Prostate gland (tissue), 2 donors: Measurements from ENCODE around the gene NEURL1. TPM values are rescaled to one million over a fixed set of nuclear protein-coding genes. Genes with fewer than 3 reads are reported as not detected.

Experiments used
- DNase-seq: peaks from one replicate; pipeline ENCODE4 v3.0.0-alpha.2; 2019; ENCODE audit warnings: low spot score
- H3K27ac ChIP-seq, 2 donors: fragments of 200-600 bp; sonication (generic); 2 replicates each; pipeline ENCODE4 v1.5.1; 2017 to 2019
- H3K27me3 ChIP-seq: fragments of 200-600 bp; sonication (generic); replicated peaks from 2 replicates; pipeline ENCODE4 v1.5.1; 2019; ENCODE audit not compliant: insufficient read depth
- H3K36me3 ChIP-seq, 2 donors: fragments of 200-600 bp; sonication (generic); 1 replicate in 1 of 2; 2 replicates in 1 of 2; pipeline versions ENCODE4 v1.5.1 to v1.8.1; 2017 to 2019
- H3K4me1 ChIP-seq: fragments of 200-600 bp; sonication (generic); replicated peaks from 2 replicates; pipeline ENCODE4 v1.5.1; 2019
- H3K4me3 ChIP-seq, 2 donors: fragments of 200-600 bp; sonication (generic); 2 replicates each; pipeline ENCODE4 v1.5.1; 2017 to 2019
- H3K9me3 ChIP-seq: fragments of 200-600 bp; sonication (generic); 2 replicates; pipeline ENCODE4 v1.5.1; 2017
- POLR2A ChIP-seq: fragments of 450-650 bp; IDR thresholded peaks from one replicate; pipeline ENCODE4 v1.6.1; 2016; ENCODE audit warnings: antibody characterized with exemption, mild to moderate bottlenecking
- POLR2AphosphoS5 ChIP-seq: sonication (generic); formaldehyde crosslinking; IDR thresholded peaks from one replicate; pipeline ENCODE4 v1.6.1; 2017; ENCODE audit warnings: antibody characterized with exemption
- WGBS: methylation state at CpG from one replicate; pipeline ENCODE4 v1.1.5; 2018; 5-methylcytosine and 5-hydroxymethylcytosine counted together
- intact Hi-C: fragments of 100-400 bp; cut with DNase I; formaldehyde crosslinking; loops from one replicate; pipeline ENCODE4 v1.14.2; 2022
- total RNA-seq, 2 donors: library from RNA; depleted of rRNA; stranded (reverse); fragments of >200 nt; gene quantifications; one replicate each; pipeline ENCODE4 v1.1.0, GENCODE V29; 2016
- TF ChIP-seq, protein P1 (sequence below), 4 experiments: fragments of 200-600 bp in 2 of 4; fragments of 450-650 bp in 2 of 4; sonication (generic) in 2 of 4; IDR thresholded peaks; 1 replicate in 3 of 4; 2 replicates in 1 of 4; pipeline ENCODE4 v1.5.1; 2016 to 2019; ENCODE audit warnings: antibody characterized with exemption in 4 of 4, mild to moderate bottlenecking in 2 of 4, moderate library complexity in 2 of 4

The NEURL1 gene
- total RNA-seq, 2 donors from 2014 or later: 0.96 to 10.5 TPM

- peak overlapping the region in 1 of 2 donors; percentile 65 for H3K27ac ChIP-seq
- no peaks in the 10 kb centered on the region for H3K36me3 ChIP-seq
- peaks cover 5% of the 10 kb centered on the region for H3K4me1 ChIP-seq
- no peaks in the 10 kb centered on the region for H3K9me3 ChIP-seq
- H3K27me3 ChIP-seq: no peaks in the 10 kb centered on the region
- intact Hi-C loops: loop anchor here (2.0 kb wide), 1 partner anchor 22 kb away; no protein-coding TSS in a partner anchor
- TF ChIP-seq, protein P1, sequence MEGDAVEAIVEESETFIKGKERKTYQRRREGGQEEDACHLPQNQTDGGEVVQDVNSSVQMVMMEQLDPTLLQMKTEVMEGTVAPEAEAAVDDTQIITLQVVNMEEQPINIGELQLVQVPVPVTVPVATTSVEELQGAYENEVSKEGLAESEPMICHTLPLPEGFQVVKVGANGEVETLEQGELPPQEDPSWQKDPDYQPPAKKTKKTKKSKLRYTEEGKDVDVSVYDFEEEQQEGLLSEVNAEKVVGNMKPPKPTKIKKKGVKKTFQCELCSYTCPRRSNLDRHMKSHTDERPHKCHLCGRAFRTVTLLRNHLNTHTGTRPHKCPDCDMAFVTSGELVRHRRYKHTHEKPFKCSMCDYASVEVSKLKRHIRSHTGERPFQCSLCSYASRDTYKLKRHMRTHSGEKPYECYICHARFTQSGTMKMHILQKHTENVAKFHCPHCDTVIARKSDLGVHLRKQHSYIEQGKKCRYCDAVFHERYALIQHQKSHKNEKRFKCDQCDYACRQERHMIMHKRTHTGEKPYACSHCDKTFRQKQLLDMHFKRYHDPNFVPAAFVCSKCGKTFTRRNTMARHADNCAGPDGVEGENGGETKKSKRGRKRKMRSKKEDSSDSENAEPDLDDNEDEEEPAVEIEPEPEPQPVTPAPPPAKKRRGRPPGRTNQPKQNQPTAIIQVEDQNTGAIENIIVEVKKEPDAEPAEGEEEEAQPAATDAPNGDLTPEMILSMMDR (IDR thresholded peaks at IDR 0.05): no peak
- TF ChIP-seq POLR2AphosphoS5 (no peak), POLR2A (no peak)
- DNase-seq: no peak
- H3K4me3 ChIP-seq: no peak overlapping the region
- whole genome bisulfite sequencing: 85% methylated on average over 8 of the region's 8 CpGs
Measured at GRCh38 chr10:103638948-103639347, 145.4 kb downstream of the NEURL1 start.

- peak overlapping the region in 1 of 2 donors; percentile 0 for H3K27ac ChIP-seq
- no peaks in the 10 kb centered on the region for H3K27me3 ChIP-seq
- WGBS: 44% methylated on average over 11 of the region's 11 CpGs
- TF ChIP-seq POLR2AphosphoS5: no peak
- TF ChIP-seq, protein P1 (IDR thresholded peaks at IDR 0.05): no peak
- no peak for TF ChIP-seq POLR2A
- no peaks in the 10 kb centered on the region for H3K9me3 ChIP-seq
- H3K4me1 ChIP-seq: peaks cover 5% of the 10 kb centered on the region
- no peaks in the 10 kb centered on the region for H3K36me3 ChIP-seq
- no peak for DNase-seq
- intact Hi-C loops: no loop called here
- no peak overlapping the region for H3K4me3 ChIP-seq
Measured at GRCh38 chr10:103640436-103641181, 147.1 kb downstream of the NEURL1 start.

DNA sequence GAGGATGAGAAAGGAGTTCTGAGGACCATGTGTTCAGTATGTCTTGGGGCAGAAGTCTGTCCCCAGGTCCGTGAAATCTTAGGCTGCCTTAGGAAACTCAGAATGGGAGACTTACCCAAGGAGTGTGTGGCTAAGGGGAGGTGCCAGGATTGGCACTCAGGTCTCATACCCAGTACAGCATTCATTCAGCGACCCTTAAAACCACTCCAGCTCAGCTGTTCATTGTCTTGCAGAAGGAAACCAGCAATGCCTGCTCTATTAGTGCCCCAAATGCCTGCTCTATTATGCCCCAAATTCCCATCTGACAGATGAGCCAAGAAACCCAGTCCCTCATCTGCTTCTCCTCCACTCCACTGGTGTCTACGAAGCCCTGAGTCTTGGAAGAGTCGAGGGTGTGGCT is 147.8 kb downstream of the NEURL1 start:
- intact Hi-C loops: no loop called here
- H3K9me3 ChIP-seq: no peaks in the 10 kb centered on the region

More for the DNA sequence above, 147.8 kb downstream of the NEURL1 start:
- WGBS: 68% methylated on average over 4 of the region's 4 CpGs
- Histone ChIP-seq H3K36me3 (no peaks in the 10 kb centered on the region), H3K4me3 (no peak overlapping the region), H3K4me1 (peaks cover 5% of the 10 kb centered on the region), H3K27ac (no peak overlapping the region), H3K27me3 (no peaks in the 10 kb centered on the region)
- TF ChIP-seq POLR2A (no peak), POLR2AphosphoS5 (no peak)
- TF ChIP-seq, protein P1 (IDR thresholded peaks at IDR 0.05): no peak
- no peak for DNase-seq

Other genes with a start within 250 kb of the NEURL1 start
- not detected for gene RPEL1, start 247.8 kb upstream of the NEURL1 start, total RNA-seq
- 1 to 10 TPM in 1 of 2 donors, under 1 TPM in 1; 0.14 to 2.0 TPM for gene INA, start 216.6 kb upstream of the NEURL1 start, total RNA-seq
- gene PCGF6, start 142.6 kb upstream of the NEURL1 start, total RNA-seq: 10 to 100 TPM; 11.4 to 12.4 TPM
- 10 to 100 TPM in 1 of 2 donors, 1 to 10 TPM in 1; 3.7 to 16.0 TPM for gene TAF5, start 125.7 kb upstream of the NEURL1 start, total RNA-seq
- gene ATP5MK, start 97.2 kb upstream of the NEURL1 start, total RNA-seq: 100 to 1,000 TPM; 206 to 234 TPM
- gene PDCD11, start 97.1 kb upstream of the NEURL1 start, total RNA-seq: 10 to 100 TPM; 13.3 to 33.8 TPM
- 10 to 100 TPM; 11.7 to 82.8 TPM for gene CALHM2, start 41.3 kb upstream of the NEURL1 start, total RNA-seq
- not detected for gene CALHM1, start 34.8 kb upstream of the NEURL1 start, total RNA-seq
- under 1 TPM in 1 of 2 donors, not detected in 1; 0.51 TPM for gene CALHM3, start 14.5 kb upstream of the NEURL1 start, total RNA-seq